Neuron (in vitro differentiated cells): Measurements from ENCODE around the gene MICAL2.

Experiments used
- H2AFZ ChIP-seq: one replicate; pipeline ENCODE4 v1.6.1; 2013; ENCODE audit warnings: low read depth, mild to moderate bottlenecking, inconsistent platforms, low read length, moderate library complexity
- H3K27me3 ChIP-seq: one replicate; pipeline ENCODE4 v1.6.1; 2013; ENCODE audit warnings: low read length; ENCODE audit not compliant: insufficient read depth
- H3K36me3 ChIP-seq: one replicate; pipeline ENCODE4 v1.6.1; 2013; ENCODE audit warnings: low read length; ENCODE audit not compliant: insufficient read depth
- H3K4me1 ChIP-seq: one replicate; pipeline ENCODE4 v1.6.1; 2013; ENCODE audit warnings: low read length; ENCODE audit not compliant: insufficient read depth
- H3K4me3 ChIP-seq: 2 replicates; pipeline ENCODE4 v1.5.1; 2013; ENCODE audit warnings: mild to moderate bottlenecking, low read length, moderate library complexity
- H3K9me3 ChIP-seq: one replicate; pipeline ENCODE4 v1.6.1; 2013; ENCODE audit warnings: low read length

Gene MICAL2

GRCh38 chr11:12264361-12264760 lies 154.0 kb downstream of the MICAL2 start:
- Histone ChIP-seq H3K9me3 (no peaks in the 10 kb centered on the region), H2AFZ (no peak overlapping the region), H3K4me1 (no peaks in the 10 kb centered on the region), H3K4me3 (no peak overlapping the region), H3K27me3 (no peaks in the 10 kb centered on the region), H3K36me3 (no peaks in the 10 kb centered on the region)

GRCh38 chr11:12266132-12266531 lies 155.7 kb downstream of the MICAL2 start:
- Histone ChIP-seq H3K36me3 (no peaks in the 10 kb centered on the region), H3K4me1 (no peaks in the 10 kb centered on the region), H3K9me3 (no peaks in the 10 kb centered on the region), H3K27me3 (no peaks in the 10 kb centered on the region), H2AFZ (no peak overlapping the region), H3K4me3 (no peak overlapping the region)

- H3K4me3 ChIP-seq: no peak overlapping the region
- H2AFZ ChIP-seq: no peak overlapping the region
- no peaks in the 10 kb centered on the region for H3K27me3 ChIP-seq
- H3K9me3 ChIP-seq: no peaks in the 10 kb centered on the region
- H3K36me3 ChIP-seq: no peaks in the 10 kb centered on the region
- H3K4me1 ChIP-seq: no peaks in the 10 kb centered on the region
These were observed 156.6 kb downstream of the MICAL2 start for GRCh38 chr11:12266943-12267342.

GRCh38 chr11:12267921-12268320 lies 157.5 kb downstream of the MICAL2 start:
- Histone ChIP-seq H3K4me1 (peaks cover 1% of the 10 kb centered on the region), H3K36me3 (no peaks in the 10 kb centered on the region), H2AFZ (no peak overlapping the region), H3K4me3 (no peak overlapping the region), H3K27me3 (no peaks in the 10 kb centered on the region), H3K9me3 (no peaks in the 10 kb centered on the region)

GRCh38 chr11:12269104-12269441 lies 158.7 kb downstream of the MICAL2 start:
- H3K4me3 ChIP-seq: no peak overlapping the region
- H3K27me3 ChIP-seq: no peaks in the 10 kb centered on the region
- no peak overlapping the region for H2AFZ ChIP-seq
- H3K4me1 ChIP-seq: peaks cover 2% of the 10 kb centered on the region
- H3K36me3 ChIP-seq: no peaks in the 10 kb centered on the region
- H3K9me3 ChIP-seq: no peaks in the 10 kb centered on the region

GRCh38 chr11:12269446-12270214 lies 159.2 kb downstream of the MICAL2 start:
- no peak overlapping the region for H3K4me3 ChIP-seq
- H3K4me1 ChIP-seq: peaks cover 2% of the 10 kb centered on the region
- no peak overlapping the region for H2AFZ ChIP-seq
- H3K27me3 ChIP-seq: no peaks in the 10 kb centered on the region
- H3K36me3 ChIP-seq: no peaks in the 10 kb centered on the region
- no peaks in the 10 kb centered on the region for H3K9me3 ChIP-seq

GRCh38 chr11:12270215-12270797 lies 159.9 kb downstream of the MICAL2 start:
- H3K4me3 ChIP-seq: no peak overlapping the region
- no peak overlapping the region for H2AFZ ChIP-seq
- H3K9me3 ChIP-seq: no peaks in the 10 kb centered on the region
- H3K36me3 ChIP-seq: no peaks in the 10 kb centered on the region
- peaks cover 2% of the 10 kb centered on the region for H3K4me1 ChIP-seq
- H3K27me3 ChIP-seq: no peaks in the 10 kb centered on the region

GRCh38 chr11:12270817-12271216 lies 160.4 kb downstream of the MICAL2 start:
- Histone ChIP-seq H3K4me3 (no peak overlapping the region), H3K4me1 (peaks cover 2% of the 10 kb centered on the region), H2AFZ (no peak overlapping the region), H3K36me3 (no peaks in the 10 kb centered on the region), H3K9me3 (no peaks in the 10 kb centered on the region), H3K27me3 (no peaks in the 10 kb centered on the region)

GRCh38 chr11:12271241-12271640 lies 160.9 kb downstream of the MICAL2 start:
- H2AFZ ChIP-seq: no peak overlapping the region
- H3K4me1 ChIP-seq: peaks cover 2% of the 10 kb centered on the region
- H3K4me3 ChIP-seq: no peak overlapping the region
- no peaks in the 10 kb centered on the region for H3K9me3 ChIP-seq
- no peaks in the 10 kb centered on the region for H3K27me3 ChIP-seq
- H3K36me3 ChIP-seq: no peaks in the 10 kb centered on the region

- H3K27me3 ChIP-seq: no peaks in the 10 kb centered on the region
- H3K36me3 ChIP-seq: no peaks in the 10 kb centered on the region
- no peak overlapping the region for H3K4me3 ChIP-seq
- no peak overlapping the region for H2AFZ ChIP-seq
- peaks cover 2% of the 10 kb centered on the region for H3K4me1 ChIP-seq
- H3K9me3 ChIP-seq: no peaks in the 10 kb centered on the region
These were observed 161.5 kb downstream of the MICAL2 start for GRCh38 chr11:12271826-12272366.

- Histone ChIP-seq H3K9me3 (no peaks in the 10 kb centered on the region), H3K27me3 (no peaks in the 10 kb centered on the region), H3K4me1 (peaks cover 2% of the 10 kb centered on the region), H3K4me3 (no peak overlapping the region), H2AFZ (no peak overlapping the region), H3K36me3 (no peaks in the 10 kb centered on the region)
These were observed 162.6 kb downstream of the MICAL2 start for GRCh38 chr11:12272821-12273617.

GRCh38 chr11:12273618-12273995 lies 163.2 kb downstream of the MICAL2 start:
- H3K9me3 ChIP-seq: no peaks in the 10 kb centered on the region
- no peaks in the 10 kb centered on the region for H3K27me3 ChIP-seq
- no peak overlapping the region for H2AFZ ChIP-seq
- H3K4me3 ChIP-seq: no peak overlapping the region
- H3K4me1 ChIP-seq: peaks cover 2% of the 10 kb centered on the region
- H3K36me3 ChIP-seq: no peaks in the 10 kb centered on the region

GRCh38 chr11:12274056-12274455 lies 163.7 kb downstream of the MICAL2 start:
- peaks cover 2% of the 10 kb centered on the region for H3K4me1 ChIP-seq
- no peaks in the 10 kb centered on the region for H3K36me3 ChIP-seq
- no peak overlapping the region for H2AFZ ChIP-seq
- H3K27me3 ChIP-seq: no peaks in the 10 kb centered on the region
- no peaks in the 10 kb centered on the region for H3K9me3 ChIP-seq
- H3K4me3 ChIP-seq: no peak overlapping the region
